HG02970 (cell line): ENCODE results near the gene NR1D1.

Experiments
- ATAC-seq: cut with Tn5 transposase; IDR thresholded peaks from one replicate; pipeline ENCODE4 v1.9.1; 2021; ENCODE audit warnings: mild to moderate bottlenecking, moderate library complexity, moderate number of reproducible peaks; ENCODE audit not compliant: unreplicated experiment, low FRiP score

Gene NR1D1

GRCh38 chr17:40076591-40076990, 23.8 kb downstream of the NR1D1 start:
- ATAC-seq, result no peak

DNA sequence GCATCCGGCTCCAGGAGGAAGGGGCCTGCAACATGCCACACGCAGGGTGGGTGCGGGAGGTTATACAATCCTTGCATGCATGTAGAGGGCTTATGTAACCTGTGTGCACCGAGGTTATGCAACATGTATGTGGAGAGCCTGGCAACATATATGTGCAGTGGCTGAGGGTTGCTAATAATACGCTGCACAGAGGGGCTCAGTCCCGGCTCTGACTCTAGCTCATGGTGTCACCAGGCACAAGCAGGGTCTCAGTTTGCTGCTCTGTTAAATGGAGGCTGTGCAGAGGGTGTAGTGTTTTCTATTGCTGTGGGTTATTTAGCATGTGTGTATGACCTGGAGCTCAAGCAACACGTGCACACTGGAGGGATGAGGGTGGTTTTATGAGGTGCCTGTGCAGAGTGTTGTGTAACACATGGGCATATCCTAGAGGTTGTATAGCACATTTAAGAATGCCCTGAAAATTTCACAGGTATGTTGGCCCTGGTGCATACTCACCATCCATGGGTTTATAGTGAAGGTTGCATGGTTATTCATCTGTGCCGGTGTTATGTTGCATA, 24.4 kb downstream of the NR1D1 start:
- no peak for ATAC-seq

DNA sequence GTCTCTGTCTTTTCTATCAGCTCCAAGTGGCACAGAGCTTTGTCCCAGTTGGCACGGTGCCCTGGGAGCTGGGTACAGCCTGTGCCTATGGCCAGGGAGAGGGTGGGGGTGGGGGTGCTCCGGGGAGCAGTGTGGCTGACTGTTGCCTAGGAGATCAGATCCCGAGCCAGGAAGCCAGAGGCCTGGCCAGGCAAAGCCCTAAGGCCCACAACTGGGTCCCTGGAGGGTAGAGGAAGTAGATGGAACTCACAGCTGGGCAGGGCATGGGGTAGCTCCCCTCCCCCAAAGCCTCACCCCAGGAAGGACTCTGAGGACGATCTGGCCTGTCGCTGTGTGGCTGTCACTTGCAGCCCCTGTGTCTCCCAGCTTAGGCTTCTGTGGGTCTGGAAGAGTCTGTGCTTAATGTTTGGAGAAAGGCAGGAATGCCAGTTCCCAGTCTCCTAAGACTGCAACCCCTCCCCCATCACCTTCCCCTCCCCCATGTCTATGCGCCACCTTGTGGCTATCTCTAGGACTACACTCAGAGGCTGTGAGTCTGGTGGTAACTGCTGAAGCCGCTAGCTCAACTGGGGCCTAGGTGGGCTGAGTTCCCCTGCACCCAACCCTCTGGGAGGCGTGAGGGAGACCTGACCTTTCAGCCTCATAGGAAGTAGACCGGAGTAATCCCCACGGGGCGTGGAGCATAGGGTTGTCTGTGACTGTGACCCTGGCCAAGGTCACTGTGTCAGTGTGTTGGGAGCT, 25.0 kb downstream of the NR1D1 start:
- ATAC-seq, result no peak

DNA sequence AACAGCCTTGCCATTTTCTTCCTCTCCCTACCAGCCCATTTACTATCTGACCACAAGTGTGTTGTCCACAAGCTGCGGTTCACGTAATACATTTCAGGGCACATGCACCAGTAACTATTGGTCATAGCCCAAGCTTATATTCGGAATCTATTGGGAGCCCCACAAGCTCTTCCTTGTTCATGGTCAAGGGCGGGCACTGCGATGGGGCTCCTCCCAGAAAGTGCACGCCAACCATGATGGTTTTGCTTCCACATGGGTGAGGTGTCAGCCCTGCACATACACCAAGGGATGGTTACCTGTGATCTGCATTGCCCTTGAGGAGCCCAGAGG, 25.6 kb downstream of the NR1D1 start:
- no peak for ATAC-seq

GRCh38 chr17:40074175-40074512, 26.2 kb downstream of the NR1D1 start:
- no peak for ATAC-seq

GRCh38 chr17:40073454-40074174, 26.8 kb downstream of the NR1D1 start:
- ATAC-seq, result no peak

DNA sequence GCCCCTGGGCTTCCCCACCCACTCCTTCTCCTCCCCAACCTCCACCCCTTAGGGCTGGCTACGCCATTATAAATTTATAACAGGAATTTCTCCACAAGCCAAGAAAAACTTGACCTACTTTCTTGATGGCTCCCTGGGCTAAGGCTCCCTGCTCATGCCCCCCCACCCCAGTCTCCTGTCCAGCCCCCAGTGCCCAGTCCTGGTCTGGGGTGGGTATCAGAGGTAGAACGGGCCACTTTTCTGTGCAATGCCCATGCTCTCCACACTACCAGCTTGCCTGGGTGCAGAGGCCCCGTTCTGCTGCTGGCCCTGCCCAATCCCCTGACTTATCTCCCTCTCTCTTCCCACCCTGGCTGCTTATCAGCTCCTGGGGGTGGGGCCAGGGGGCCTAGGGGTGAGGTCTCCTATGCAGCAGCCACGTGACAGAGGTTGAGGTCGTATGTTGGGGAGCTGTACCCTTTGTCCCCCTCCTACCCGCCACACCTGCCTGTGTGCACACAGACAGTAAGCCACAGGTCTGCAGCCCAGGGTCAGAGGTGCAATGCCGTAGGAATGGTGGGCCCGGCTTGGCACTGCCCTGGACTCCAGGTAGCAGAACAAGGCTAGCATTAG, 27.5 kb downstream of the NR1D1 start:
- no peak for ATAC-seq

DNA sequence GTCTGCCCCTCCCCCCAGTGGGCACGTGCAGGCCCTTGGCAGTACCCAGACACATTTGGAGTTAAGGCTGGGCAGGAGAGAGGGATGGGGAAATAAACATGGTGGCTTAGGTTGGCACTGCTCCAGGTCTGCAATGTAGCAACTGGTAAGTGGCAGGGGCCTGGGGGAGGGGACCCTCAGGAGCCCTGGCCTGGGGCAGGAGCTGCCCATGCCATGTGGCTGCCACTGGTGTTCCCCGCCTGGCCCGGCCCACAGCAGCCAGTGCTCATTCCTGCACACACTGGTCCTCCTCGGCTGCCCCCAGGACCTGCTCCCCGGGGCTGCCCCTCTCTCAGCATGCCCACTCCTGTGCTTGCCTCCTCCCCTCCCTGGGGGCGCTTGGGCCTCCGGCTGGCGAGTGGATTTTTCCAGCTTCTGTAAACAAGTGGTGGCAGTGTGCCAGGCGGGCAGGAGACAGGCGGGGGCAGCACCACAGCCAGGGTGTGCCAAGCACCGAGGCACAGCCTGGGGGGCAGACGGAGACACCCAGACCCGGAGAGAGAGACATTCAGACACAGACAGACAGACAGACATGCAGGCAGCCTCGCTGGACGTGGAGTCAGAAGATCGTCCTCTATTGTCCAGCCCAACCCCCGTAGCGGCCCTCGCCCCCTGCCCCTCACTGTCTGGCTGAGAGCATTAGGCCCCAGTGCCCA, 28.2 kb downstream of the NR1D1 start:
- no peak for ATAC-seq

- ATAC-seq, result no peak
Measured at GRCh38 chr17:40071313-40072039, 28.9 kb downstream of the NR1D1 start.

DNA sequence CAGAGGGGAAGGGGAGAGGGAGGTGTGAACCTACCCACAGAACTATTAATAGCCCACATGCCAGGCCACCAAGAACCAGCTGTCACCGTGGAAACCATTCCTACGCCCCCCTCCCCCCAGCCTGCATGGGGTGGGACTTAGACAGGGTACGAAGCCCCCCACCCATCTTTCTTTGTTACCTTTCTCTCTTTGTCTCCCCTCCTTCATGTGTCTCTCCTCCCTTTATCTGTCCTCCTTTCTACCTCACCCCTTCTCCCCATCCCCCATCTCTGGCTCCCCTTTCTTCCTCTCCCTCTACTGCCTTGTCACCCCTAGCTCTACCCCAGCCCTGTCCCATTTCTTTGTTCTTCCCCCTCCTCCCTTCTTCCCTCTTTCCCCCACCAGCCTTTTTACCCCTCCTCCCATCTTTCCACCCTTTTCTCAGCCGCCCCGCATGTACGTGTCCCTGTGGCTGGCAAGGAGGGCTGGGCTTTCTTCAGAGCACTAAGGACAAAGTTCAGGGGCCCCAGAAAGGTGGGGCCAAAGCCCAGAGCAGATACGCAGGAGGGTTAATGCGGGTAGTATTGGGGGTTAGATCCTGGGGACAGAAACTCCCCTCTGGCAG, 29.6 kb downstream of the NR1D1 start:
- ATAC-seq, result no peak

GRCh38 chr17:40069751-40070708, 30.4 kb downstream of the NR1D1 start:
- no peak for ATAC-seq

DNA sequence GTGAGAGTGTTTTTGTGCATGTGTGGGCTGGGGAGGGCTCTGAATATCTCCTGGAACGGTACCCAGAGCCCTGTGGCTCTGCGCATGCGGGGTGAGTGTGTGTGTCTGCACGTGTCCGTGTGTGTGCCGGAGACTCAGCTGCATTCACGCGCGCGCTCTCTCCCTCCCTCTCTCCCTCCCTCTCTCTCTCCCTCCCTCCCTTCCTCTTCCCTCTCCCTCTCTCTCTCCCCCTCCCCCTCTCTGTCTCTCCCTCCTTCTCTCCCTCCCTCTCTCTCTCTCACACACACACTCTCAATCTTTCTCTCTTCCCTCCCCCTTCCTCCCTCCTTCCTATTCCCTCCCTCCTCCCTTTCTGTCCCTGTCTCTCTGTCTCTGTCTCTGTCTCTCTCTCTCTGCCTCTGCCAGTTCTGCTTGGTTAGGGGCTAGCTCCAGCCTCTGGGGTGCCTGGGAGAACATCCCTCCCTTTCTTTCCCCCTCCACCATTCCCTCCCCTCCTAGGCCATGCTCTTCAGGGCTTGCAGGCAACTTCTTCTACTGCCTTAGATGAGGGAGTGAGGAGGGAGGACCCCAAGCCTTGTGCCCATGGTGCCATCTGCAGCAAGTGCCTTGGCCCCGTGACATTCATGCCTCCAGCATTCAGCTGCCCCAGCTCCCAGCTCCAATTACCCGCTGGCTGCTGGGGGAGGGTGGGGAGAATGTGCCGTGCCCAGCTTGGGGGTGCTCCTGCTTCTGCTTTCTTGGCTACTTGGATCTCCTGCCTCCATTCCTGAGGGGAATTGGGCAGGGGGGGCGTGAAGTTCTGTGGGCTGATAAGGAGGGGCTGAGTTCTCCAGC, 31.3 kb downstream of the NR1D1 start:
- ATAC-seq, result no peak

- no peak for ATAC-seq
Measured at GRCh38 chr17:40068584-40068916, 31.8 kb downstream of the NR1D1 start.

- no peak for ATAC-seq
Measured at GRCh38 chr17:40068129-40068581, 32.2 kb downstream of the NR1D1 start.

DNA sequence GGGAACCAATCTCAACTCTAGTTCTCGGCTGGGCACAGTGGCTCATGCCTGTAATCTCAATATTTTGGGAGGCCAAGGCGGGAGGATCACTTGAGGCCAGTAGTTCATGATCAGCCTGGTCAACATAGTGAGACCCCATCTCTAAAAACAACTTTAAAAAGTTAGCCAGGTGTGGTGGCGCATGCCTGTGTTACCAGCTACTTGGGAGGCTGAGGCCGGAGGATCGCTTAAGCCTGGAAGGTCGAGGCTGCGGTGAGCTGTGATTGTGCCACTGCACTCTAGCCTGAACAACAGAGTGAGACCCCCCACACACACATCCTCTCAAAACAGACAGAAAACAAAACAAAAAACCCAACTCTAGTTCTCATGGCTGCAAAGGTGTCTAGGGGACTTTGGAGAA, 32.7 kb downstream of the NR1D1 start:
- ATAC-seq, result no peak

DNA sequence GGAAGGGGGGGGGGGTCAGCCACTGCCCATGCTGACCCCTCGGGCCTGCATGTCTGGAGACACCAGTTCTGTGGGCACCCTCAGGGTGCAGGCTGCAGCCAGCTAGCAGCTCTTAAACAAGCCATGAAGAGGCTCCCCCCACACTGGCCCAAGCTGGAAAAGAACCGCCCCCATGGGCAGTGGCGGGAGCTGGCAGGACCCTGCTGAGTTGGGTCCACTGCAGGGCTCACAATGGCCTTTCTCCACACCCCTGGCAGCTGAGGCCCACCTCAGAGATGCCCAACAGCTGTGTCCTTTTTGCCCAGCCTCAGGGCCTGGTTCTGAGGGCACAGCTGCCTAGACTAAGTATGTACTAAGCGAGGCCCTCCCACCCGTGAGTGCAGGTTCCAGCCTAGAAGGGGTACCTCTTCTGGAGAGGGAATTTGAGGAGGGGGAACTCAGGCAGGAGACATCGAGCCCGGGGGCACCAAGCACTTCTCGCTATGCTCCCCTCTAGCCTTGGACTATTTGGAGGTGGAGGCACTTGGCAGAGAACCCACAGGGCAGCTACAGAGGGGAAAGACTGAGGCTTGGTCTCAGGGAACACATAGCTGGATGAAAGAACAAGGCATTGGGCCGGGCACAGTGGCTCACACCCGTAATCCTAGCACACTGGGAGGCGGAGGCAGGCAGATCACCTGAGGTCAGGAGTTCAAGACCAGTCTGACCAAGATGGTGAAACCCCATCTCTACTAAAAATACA, 34.4 kb downstream of the NR1D1 start:
- no peak for ATAC-seq

DNA sequence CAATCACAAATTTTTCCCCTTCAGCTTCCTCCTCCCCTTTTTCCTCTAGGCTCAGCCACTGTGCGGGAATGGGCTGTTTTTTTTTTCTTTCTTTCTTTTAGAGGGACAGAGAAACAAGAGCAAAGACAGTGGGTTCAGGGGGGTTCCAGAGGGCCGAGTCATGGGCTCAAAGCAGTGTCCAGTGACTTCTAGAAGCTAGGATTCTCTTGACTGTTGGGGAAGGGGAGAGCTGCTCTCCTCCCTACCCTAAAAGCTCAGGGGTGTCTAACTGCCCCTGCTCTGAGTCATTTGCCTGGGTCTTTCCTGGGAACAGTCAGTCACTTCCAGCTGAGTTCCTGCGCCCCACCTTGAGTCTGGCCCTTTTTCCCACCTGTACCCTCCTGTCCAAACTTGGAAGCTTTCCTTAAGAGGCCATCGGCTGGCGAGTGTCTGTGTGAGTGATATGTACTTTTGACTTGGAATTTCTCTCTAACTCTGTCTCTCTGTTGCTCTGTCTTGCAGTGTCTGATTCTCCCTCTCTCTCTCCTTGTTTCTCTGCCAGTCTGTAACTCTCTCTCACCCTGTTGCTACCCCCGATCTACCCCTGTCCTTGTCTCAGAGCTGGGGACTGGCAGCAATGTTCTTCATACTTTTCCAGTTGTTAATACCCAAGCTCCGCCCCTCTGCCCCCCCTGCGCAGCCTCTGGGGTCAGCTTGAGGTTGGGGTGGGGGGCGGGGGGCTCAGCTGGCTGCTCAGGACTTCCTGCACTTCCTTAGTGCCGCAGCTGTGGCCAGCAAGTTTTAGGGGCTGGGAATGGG, 35.2 kb downstream of the NR1D1 start:
- ATAC-seq, result no peak
